Hippocampal formation (tissue), 2 donors: Measurements from ENCODE around the gene PPP1R36.
"Not testable (repeated sequence)": the region's sequence is repeated elsewhere in the genome, so short reads cannot be mapped to it uniquely, and the experiment has no call there.

Source experiments
- DNase-seq, 2 donors: peaks; one replicate each; lab custom pipeline; 2025; lab: John Stamatoyannopoulos, UW

Gene PPP1R36

GRCh38 chr14:64569138-64569631 is 19.4 kb downstream of the PPP1R36 start:
- DNase-seq: peak; percentile 65 to 70

- not testable (repeated sequence) for DNase-seq
Observed at GRCh38 chr14:64569646-64570045, 19.9 kb downstream of the PPP1R36 start.

- peak in 1 of 2 donors; percentile 15 for DNase-seq
Observed at GRCh38 chr14:64572386-64573104, 22.8 kb downstream of the PPP1R36 start.

GRCh38 chr14:64573109-64573508 is 23.3 kb downstream of the PPP1R36 start:
- DNase-seq: peak; percentile 56 to 98

GRCh38 chr14:64574371-64575107 is 24.8 kb downstream of the PPP1R36 start:
- no peak for DNase-seq

GRCh38 chr14:64577211-64577610 is 27.4 kb downstream of the PPP1R36 start:
- DNase-seq: no peak

GRCh38 chr14:64580467-64580866 is 30.7 kb downstream of the PPP1R36 start:
- no peak for DNase-seq

GRCh38 chr14:64581363-64581762 is 31.6 kb downstream of the PPP1R36 start:
- DNase-seq: no peak

- no peak for DNase-seq
Observed at GRCh38 chr14:64581817-64582216, 32.1 kb downstream of the PPP1R36 start.

GRCh38 chr14:64584190-64584589 is 34.4 kb downstream of the PPP1R36 start:
- DNase-seq: peak in 1 of 2 donors; percentile 13

GRCh38 chr14:64591809-64592208 is 42.0 kb downstream of the PPP1R36 start:
- no peak for DNase-seq

- no peak for DNase-seq
Observed at GRCh38 chr14:64594438-64594837, 44.7 kb downstream of the PPP1R36 start.

GRCh38 chr14:64598404-64598803 is 48.6 kb downstream of the PPP1R36 start:
- DNase-seq: no peak

GRCh38 chr14:64601571-64601970 is 51.8 kb downstream of the PPP1R36 start:
- no peak for DNase-seq

GRCh38 chr14:64602826-64603225 is 53.1 kb downstream of the PPP1R36 start:
- no peak for DNase-seq

- DNase-seq: no peak
Observed at GRCh38 chr14:64604001-64604400, 54.2 kb downstream of the PPP1R36 start.

GRCh38 chr14:64604881-64605280 is 55.1 kb downstream of the PPP1R36 start:
- DNase-seq: no peak

- no peak for DNase-seq
Observed at GRCh38 chr14:64605926-64606685, 56.3 kb downstream of the PPP1R36 start.

GRCh38 chr14:64610049-64610746 is 60.4 kb downstream of the PPP1R36 start:
- no peak for DNase-seq

GRCh38 chr14:64611358-64612020 is 61.7 kb downstream of the PPP1R36 start:
- DNase-seq: no peak

GRCh38 chr14:64612021-64612380 is 62.2 kb downstream of the PPP1R36 start:
- no peak for DNase-seq
